Naive thymus-derived CD8-positive, alpha-beta T cell (primary cell): ENCODE data around the gene TSPAN4. TPM values are rescaled to one million over a fixed set of nuclear protein-coding genes. Genes with fewer than 3 reads are reported as not detected.

Experiments used
- ATAC-seq, 2 donors: fragments of 150-1000 bp; cut with Tn5 transposase in 1 of 2; sonication (Bioruptor Pico), chemical (Tn5 transposase) in 1 of 2; 1 replicate in 1 of 2; 2 replicates in 1 of 2; pipeline ENCODE4 v1.10.0; 2021; ENCODE audit warnings: mild to moderate bottlenecking in 2 of 2, moderate library complexity in 2 of 2
- POLR2A ChIA-PET: fragments of 350-600 bp; sonication (Branson Sonifier 250); formaldehyde crosslinking; loops from one replicate; lab custom pipeline; 2021; ENCODE audit warnings: antibody characterized with exemption; lab: Charles Lee
- DNase-seq, 10 donors: peaks; one replicate each; pipeline versions ENCODE4 v3.0.0 to v3.0.0-alpha.2; 2020 to 2022
- H3K27ac Mint-ChIP-seq, 10 donors: one replicate each; pipeline ENCODE4 v1.8.0; 2020 to 2022; ENCODE audit warnings: mild to moderate bottlenecking in 10 of 10, mixed read lengths in 10 of 10, moderate library complexity in 4 of 10, inconsistent platforms in 1 of 10
- H3K27me3 Mint-ChIP-seq, 5 donors: one replicate each; pipeline ENCODE4 v1.8.0; 2021 to 2022; ENCODE audit warnings: mixed read lengths in 5 of 5
- H3K36me3 Mint-ChIP-seq, 3 donors: one replicate each; pipeline ENCODE4 v1.8.0; 2020 to 2022; ENCODE audit warnings: mixed read lengths in 3 of 3, mild to moderate bottlenecking in 2 of 3, inconsistent platforms in 1 of 3
- H3K4me1 Mint-ChIP-seq, 4 donors: one replicate each; pipeline ENCODE4 v1.8.0; 2021 to 2022; ENCODE audit warnings: mixed read lengths in 4 of 4
- H3K4me3 Mint-ChIP-seq, 10 donors: one replicate each; pipeline ENCODE4 v1.8.0; 2020 to 2022; ENCODE audit warnings: mild to moderate bottlenecking in 10 of 10, mixed read lengths in 10 of 10, moderate library complexity in 6 of 10, inconsistent platforms in 1 of 10
- H3K9me3 Mint-ChIP-seq, 9 donors: one replicate each; pipeline ENCODE4 v1.8.0; 2020 to 2022; ENCODE audit warnings: mixed read lengths in 9 of 9, mild to moderate bottlenecking in 3 of 9, inconsistent platforms in 1 of 9, moderate library complexity in 1 of 9
- polyA plus RNA-seq, 3 donors: library from polyadenylated mRNA; unstranded; fragments of 300-500 nt; fragmentation: Illumina TruSeq; gene quantifications; one replicate each; pipeline ENCODE4 v1.2.3, GENCODE V29; 2021
- total RNA-seq, 8 experiments: library from RNA in 2 of 8; stranded (reverse) in 2 of 8; gene quantifications; one replicate each; pipeline ENCODE4 v1.2.3 and lab custom pipeline; 2021 to 2026

Gene TSPAN4
- total and polyA plus RNA-seq, 5 experiments from 2014 or later, result 6.0 to 12.8 (median 8.3) TPM

DNA sequence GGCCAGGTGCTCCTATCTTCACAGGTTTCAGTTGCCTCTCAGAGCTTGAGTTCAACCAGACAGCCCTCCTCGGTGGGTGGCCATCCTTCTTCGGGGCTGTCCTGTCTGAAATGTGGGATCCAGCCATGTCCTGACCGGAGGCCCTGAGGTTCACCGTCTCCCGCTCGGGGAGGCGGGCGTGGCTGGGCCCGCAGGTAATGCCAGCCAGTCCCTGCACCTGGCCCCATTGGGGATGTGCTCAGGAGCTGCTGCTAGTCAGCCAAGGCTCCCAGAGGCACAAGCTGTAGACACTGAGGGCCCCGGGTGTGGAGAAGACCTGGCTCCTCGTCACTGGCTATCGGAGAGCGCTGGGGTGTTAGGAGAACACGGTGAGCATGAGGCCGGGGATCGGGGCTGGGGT is 32.6 kb downstream of the TSPAN4 start:
- H3K9me3 Mint-ChIP-seq, result no peaks in the 10 kb centered on the region
- peaks cover 0 to 6% (median 0%) of the 10 kb centered on the region in 4 donors for H3K4me1 Mint-ChIP-seq
- DNase-seq, result no peak
- ATAC-seq, result no peak
- POLR2A ChIA-PET, result no interaction called here
- H3K36me3 Mint-ChIP-seq, result peaks cover 0 to 14% (median 5%) of the 10 kb centered on the region in 3 donors
- H3K4me3 Mint-ChIP-seq, result no peak overlapping the region
- H3K27ac Mint-ChIP-seq, result peak overlapping the region in 1 of 10 donors; percentile 57
- H3K27me3 Mint-ChIP-seq, result no peaks in the 10 kb centered on the region

DNA sequence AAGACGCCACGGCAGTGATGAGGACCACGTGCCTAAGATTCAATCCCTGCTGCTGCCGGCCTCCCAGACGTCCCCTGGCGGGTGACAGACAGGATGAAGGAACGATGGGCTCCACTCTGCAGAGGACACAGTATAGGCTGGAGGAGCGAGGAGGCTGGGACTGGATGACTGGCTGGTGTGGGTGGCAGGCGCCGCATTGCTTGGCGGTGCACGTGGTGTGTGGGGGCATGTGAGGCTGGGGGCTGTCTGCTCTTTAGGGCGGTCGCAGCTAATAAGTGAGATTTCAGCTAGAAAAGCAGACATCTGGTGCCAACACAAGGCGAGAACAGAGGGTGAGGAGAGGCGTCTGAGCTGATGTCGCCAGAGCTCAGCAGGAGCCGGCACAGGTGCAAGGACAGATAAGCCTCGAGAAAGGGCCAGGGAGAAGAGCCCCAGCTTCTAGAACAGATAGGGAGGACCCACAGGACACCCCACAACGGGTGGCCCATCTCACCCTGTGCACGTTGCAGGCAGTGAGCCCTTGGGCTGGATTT is 33.2 kb downstream of the TSPAN4 start:
- DNase-seq (no peak), ATAC-seq (no peak)
- H3K36me3 Mint-ChIP-seq, result peaks cover 0 to 20% (median 5%) of the 10 kb centered on the region in 3 donors
- POLR2A ChIA-PET, result no interaction called here
- no peak overlapping the region for H3K4me3 Mint-ChIP-seq
- H3K27me3 Mint-ChIP-seq, result no peaks in the 10 kb centered on the region
- peak overlapping the region in 2 of 10 donors; percentile 57 to 60 for H3K27ac Mint-ChIP-seq
- H3K9me3 Mint-ChIP-seq, result no peaks in the 10 kb centered on the region
- peaks cover 0 to 6% (median 0%) of the 10 kb centered on the region in 4 donors for H3K4me1 Mint-ChIP-seq

DNA sequence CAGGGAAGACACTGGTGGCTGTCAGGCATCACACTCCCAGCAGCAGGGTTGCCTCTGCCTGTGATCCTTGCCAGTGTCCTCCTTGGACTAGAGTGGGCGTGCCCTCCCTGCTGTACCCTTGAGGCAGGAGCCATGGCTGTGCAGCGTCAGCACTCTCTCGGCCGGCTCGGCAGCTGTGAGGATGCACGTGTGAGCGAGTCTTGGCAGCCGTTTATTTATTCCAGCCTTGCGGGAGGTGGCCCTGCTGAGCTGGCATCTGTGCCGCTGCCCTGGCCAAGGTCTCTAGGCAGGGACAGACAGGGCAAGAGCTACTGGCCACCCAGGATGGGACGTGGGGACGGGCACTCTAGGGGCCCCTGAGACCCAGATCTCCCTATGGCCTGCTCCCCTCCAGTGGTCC is 33.9 kb downstream of the TSPAN4 start:
- ATAC-seq, result no peak
- DNase-seq, result no peak
- peaks cover 0 to 22% (median 5%) of the 10 kb centered on the region in 3 donors for H3K36me3 Mint-ChIP-seq
- H3K27ac Mint-ChIP-seq, result no peak overlapping the region
- H3K9me3 Mint-ChIP-seq, result no peaks in the 10 kb centered on the region
- POLR2A ChIA-PET, result no interaction called here
- peaks cover 0 to 6% (median 0%) of the 10 kb centered on the region in 4 donors for H3K4me1 Mint-ChIP-seq
- H3K4me3 Mint-ChIP-seq, result no peak overlapping the region
- no peaks in the 10 kb centered on the region for H3K27me3 Mint-ChIP-seq

DNA sequence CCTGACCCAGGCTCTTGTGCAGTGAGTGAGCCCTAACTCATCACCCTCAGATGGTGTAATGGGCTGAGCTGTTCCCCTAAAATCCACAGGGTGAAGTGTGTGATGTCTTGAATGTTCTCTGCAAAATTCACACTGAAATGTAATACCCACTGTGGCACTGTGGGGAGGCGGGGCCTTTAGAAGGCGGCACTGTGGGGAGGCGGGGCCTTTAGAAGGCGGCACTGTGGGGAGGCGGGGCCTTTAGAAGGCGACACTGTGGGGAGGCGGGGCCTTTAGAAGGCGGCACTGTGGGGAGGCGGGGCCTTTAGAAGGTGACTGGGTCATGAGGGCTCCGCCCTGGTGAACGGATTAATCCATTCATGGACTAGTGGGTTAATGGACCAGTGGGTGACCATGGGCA is 34.9 kb downstream of the TSPAN4 start:
- peak in 1 of 10 donors; percentile 4 for DNase-seq
- peak overlapping the region in 2 of 10 donors; percentile 24 to 37 for H3K27ac Mint-ChIP-seq

DNA sequence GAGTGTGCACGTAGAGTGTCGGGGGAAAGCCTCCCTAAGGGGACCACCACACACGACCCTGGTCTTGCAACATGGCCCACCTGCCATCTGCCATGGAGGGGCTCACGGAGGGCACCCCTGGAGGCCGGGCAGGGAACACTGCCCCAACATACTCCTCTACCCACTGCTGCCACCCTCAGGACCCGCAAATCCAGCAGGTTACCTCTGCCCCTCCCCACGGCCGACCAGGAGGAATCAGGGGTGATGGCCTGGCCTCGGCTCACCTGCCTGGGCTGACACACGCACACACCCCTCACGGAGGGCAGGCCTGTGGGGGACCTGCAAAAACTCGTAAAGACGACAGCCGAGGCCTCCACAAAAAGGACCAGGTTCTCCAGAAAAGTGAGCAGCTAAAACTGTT is 37.8 kb downstream of the TSPAN4 start:
- H3K4me1 Mint-ChIP-seq, result peaks cover 0 to 5% (median 0%) of the 10 kb centered on the region in 4 donors
- H3K27me3 Mint-ChIP-seq, result no peaks in the 10 kb centered on the region
- H3K9me3 Mint-ChIP-seq, result no peaks in the 10 kb centered on the region
- H3K36me3 Mint-ChIP-seq, result peaks cover 0 to 30% (median 6%) of the 10 kb centered on the region in 3 donors
- POLR2A ChIA-PET, result no interaction called here
- no peak overlapping the region for H3K4me3 Mint-ChIP-seq
- peak overlapping the region in 1 of 10 donors; percentile 40 for H3K27ac Mint-ChIP-seq
- DNase-seq (no peak), ATAC-seq (no peak)

More for the DNA sequence above, 34.9 kb downstream of the TSPAN4 start:
- POLR2A ChIA-PET, result no interaction called here
- Mint-ChIP-seq H3K27me3 (no peaks in the 10 kb centered on the region), H3K4me1 (peaks cover 0 to 7% (median 0%) of the 10 kb centered on the region in 4 donors), H3K9me3 (no peaks in the 10 kb centered on the region), H3K36me3 (peaks cover 0 to 32% (median 9%) of the 10 kb centered on the region in 3 donors), H3K4me3 (no peak overlapping the region)
- peak in 1 of 2 donors; percentile 28 for ATAC-seq

GRCh38 chr11:882596-882995 is 39.9 kb downstream of the TSPAN4 start:
- peak overlapping the region in 2 of 10 donors; percentile 0 to 82 for H3K27ac Mint-ChIP-seq
- H3K9me3 Mint-ChIP-seq, result no peaks in the 10 kb centered on the region
- no peak overlapping the region for H3K4me3 Mint-ChIP-seq
- H3K36me3 Mint-ChIP-seq, result peaks cover 0 to 31% (median 6%) of the 10 kb centered on the region in 3 donors
- ATAC-seq (no peak), DNase-seq (no peak)
- peaks cover 0 to 8% (median 1%) of the 10 kb centered on the region in 4 donors for H3K4me1 Mint-ChIP-seq
- no peaks in the 10 kb centered on the region for H3K27me3 Mint-ChIP-seq
- POLR2A ChIA-PET, result no interaction called here

- DNase-seq, result no peak
- H3K27ac Mint-ChIP-seq, result no peak overlapping the region
- ATAC-seq, result no peak
- peaks cover 0 to 29% (median 4%) of the 10 kb centered on the region in 3 donors for H3K36me3 Mint-ChIP-seq
- no peaks in the 10 kb centered on the region for H3K9me3 Mint-ChIP-seq
- H3K4me3 Mint-ChIP-seq, result no peak overlapping the region
- POLR2A ChIA-PET, result no interaction called here
- peaks cover 0 to 9% (median 1%) of the 10 kb centered on the region in 4 donors for H3K4me1 Mint-ChIP-seq
- no peaks in the 10 kb centered on the region for H3K27me3 Mint-ChIP-seq
These were observed 40.9 kb downstream of the TSPAN4 start for GRCh38 chr11:883527-883926.

GRCh38 chr11:884578-885070 is 42.0 kb downstream of the TSPAN4 start:
- no peak for ATAC-seq
- DNase-seq, result no peak
- H3K27me3 Mint-ChIP-seq, result no peaks in the 10 kb centered on the region
- POLR2A ChIA-PET, result no interaction called here
- H3K4me3 Mint-ChIP-seq, result no peak overlapping the region
- H3K36me3 Mint-ChIP-seq, result peaks cover 0 to 29% (median 4%) of the 10 kb centered on the region in 3 donors
- no peaks in the 10 kb centered on the region for H3K9me3 Mint-ChIP-seq
- peaks cover 0 to 10% (median 4%) of the 10 kb centered on the region in 4 donors for H3K4me1 Mint-ChIP-seq
- H3K27ac Mint-ChIP-seq, result no peak overlapping the region

- Mint-ChIP-seq H3K27me3 (no peaks in the 10 kb centered on the region), H3K9me3 (no peaks in the 10 kb centered on the region), H3K4me3 (no peak overlapping the region), H3K27ac (no peak overlapping the region), H3K36me3 (peaks cover 0 to 19% (median 4%) of the 10 kb centered on the region in 3 donors), H3K4me1 (peaks cover 0 to 10% (median 5%) of the 10 kb centered on the region in 4 donors)
- ATAC-seq (no peak), DNase-seq (no peak)
- POLR2A ChIA-PET, result no interaction called here
These were observed 43.9 kb downstream of the TSPAN4 start for GRCh38 chr11:886568-886967.

DNA sequence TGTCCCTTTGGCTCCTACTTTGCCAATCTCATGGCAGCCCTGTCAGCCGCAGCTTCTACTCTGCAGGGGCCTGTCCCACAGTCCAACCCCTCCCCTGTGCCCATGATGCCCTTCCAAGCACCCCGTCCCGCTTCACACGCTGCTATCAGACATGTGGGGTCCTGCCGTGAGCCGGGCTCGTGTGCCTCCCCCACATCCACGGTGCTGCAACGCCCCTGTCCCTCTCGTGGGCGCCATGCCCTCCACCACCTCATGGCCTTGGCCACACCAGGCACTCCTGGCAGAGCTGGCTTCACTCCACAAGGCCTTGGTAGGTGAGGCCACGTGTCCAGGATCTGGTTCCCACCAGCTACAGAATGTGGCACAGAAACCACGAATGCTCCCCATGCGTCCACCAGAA is 44.9 kb downstream of the TSPAN4 start:
- no peak for ATAC-seq
- Mint-ChIP-seq H3K4me1 (peaks cover 0 to 9% (median 5%) of the 10 kb centered on the region in 4 donors), H3K9me3 (no peaks in the 10 kb centered on the region), H3K4me3 (no peak overlapping the region), H3K27me3 (no peaks in the 10 kb centered on the region), H3K27ac (peak overlapping the region in 2 of 10 donors; percentile 61 to 78), H3K36me3 (peaks cover 0 to 9% (median under 1%) of the 10 kb centered on the region in 3 donors)
- DNase-seq, result no peak
- POLR2A ChIA-PET, result interaction anchor here (0.6 kb wide), 1 partner anchor 26 kb away, joined by 3 read pairs; no protein-coding TSS in a partner anchor

GRCh38 chr11:888310-889212 is 45.9 kb downstream of the TSPAN4 start:
- no peaks in the 10 kb centered on the region for H3K9me3 Mint-ChIP-seq
- no peaks in the 10 kb centered on the region for H3K27me3 Mint-ChIP-seq
- ATAC-seq, result no peak
- no peak for DNase-seq
- POLR2A ChIA-PET, result no interaction called here
- H3K27ac Mint-ChIP-seq, result peak overlapping the region in 1 of 10 donors; percentile 33
- peaks cover 0 to 9% (median 0%) of the 10 kb centered on the region in 3 donors for H3K36me3 Mint-ChIP-seq
- no peak overlapping the region for H3K4me3 Mint-ChIP-seq
- peaks cover 0 to 9% (median 5%) of the 10 kb centered on the region in 4 donors for H3K4me1 Mint-ChIP-seq

- Mint-ChIP-seq H3K27me3 (no peaks in the 10 kb centered on the region), H3K4me3 (no peak overlapping the region), H3K4me1 (peaks cover 0 to 10% (median 5%) of the 10 kb centered on the region in 4 donors), H3K27ac (peak overlapping the region in 1 of 10 donors; percentile 53), H3K9me3 (no peaks in the 10 kb centered on the region), H3K36me3 (peaks cover 0 to 9% (median 0%) of the 10 kb centered on the region in 3 donors)
- POLR2A ChIA-PET, result no interaction called here
- DNase-seq, result no peak
- ATAC-seq, result no peak
These were observed 46.6 kb downstream of the TSPAN4 start for GRCh38 chr11:889257-889656.
